NB4 (cell line): ENCODE measurements around the gene SPTLC3.

Experiments used
- CTCF ChIP-seq: IDR thresholded peaks from one replicate; pipeline ENCODE4 v1.5.1; 2012; ENCODE audit warnings: low read depth, low read length
- MYC ChIP-seq: IDR thresholded peaks from 2 replicates; pipeline ENCODE4 v1.6.1; 2011; ENCODE audit warnings: low read depth, low read length
- POLR2A ChIP-seq: IDR thresholded peaks from 2 replicates; pipeline ENCODE4 v1.6.1; 2011; ENCODE audit warnings: mild to moderate bottlenecking; ENCODE audit not compliant: insufficient read length; ENCODE audit errors: extremely low read depth

- TF ChIP-seq CTCF: no peak
- no peak for TF ChIP-seq POLR2A
- TF ChIP-seq MYC: no peak
Measured at GRCh38 chr20:12982098-12982497, 26.7 kb upstream of the SPTLC3 start.
